ENCODE results near the gene PAX8. TPM values are rescaled to one million over a fixed set of nuclear protein-coding genes. Genes with fewer than 3 reads are reported as not detected.
"Not testable (repeated sequence)": the region's sequence is repeated elsewhere in the genome, so short reads cannot be mapped to it uniquely, and the experiment has no call there.

Gene PAX8
- total and polyA plus RNA-seq, 2 experiments from 2014 or later: 5.8 to 13.1 TPM

DNA sequence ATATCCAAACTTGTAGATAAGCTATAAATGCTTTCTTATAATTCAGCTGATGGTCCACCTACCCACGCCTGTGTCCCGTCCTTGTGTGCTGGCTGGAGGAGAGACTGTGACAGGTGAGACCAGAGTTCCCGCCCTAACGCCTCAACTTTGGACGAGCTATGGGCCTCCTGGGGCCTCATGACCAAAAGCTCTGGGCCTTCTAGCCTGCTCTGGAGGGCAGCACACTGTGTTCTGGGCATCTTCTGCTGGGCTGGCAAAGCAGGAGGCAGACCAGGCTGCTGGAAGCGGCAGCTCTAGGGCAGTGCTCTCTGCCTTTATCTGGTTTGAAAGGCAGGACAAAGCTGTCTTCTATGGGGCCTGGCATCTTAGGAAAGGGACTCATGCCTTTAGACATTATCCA lies 26.0 kb upstream of the PAX8 start:
- Histone ChIP-seq H3K9me2 (ENCODE audit: insufficient read depth) (no peaks in the 10 kb centered on the region), H3K79me2 (ENCODE audit: insufficient read depth) (no peaks in the 10 kb centered on the region)
- in situ Hi-C loops (cut with MboI): no loop called here

DNA sequence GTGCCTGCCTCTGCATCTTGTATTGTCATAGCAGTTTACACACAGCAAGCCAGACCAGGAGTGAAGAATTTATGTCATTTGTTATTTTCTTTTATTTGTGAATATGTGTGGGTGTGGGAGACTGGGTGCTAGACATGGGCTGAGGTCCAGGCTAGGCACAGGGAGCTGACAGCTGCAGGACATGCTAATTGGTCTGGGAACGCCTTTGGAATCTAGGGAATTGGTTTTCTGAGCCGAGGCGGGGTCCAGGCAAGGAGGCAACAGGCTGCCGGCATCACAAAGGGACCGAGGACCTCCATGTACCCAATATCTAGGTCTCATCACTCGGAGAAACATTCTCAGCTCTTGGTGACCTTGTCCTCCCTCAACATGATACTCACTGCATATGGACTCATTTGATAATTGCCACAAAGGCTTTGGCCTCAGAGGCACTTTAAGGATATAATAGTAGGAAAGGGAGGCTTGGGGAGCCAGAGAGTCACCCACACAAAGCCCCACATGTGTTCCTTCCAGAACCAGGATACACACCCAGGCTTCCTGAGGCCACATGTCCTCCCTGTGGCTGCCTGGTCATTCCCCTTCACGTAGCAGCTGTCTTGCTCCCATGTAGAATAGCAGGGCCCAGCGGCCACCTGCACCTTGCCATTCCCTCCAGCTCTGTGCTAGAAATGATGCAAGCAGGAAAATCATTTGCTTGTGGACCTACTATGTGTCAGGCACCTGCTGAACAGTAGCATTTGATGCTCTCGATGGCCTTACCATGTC lies 23.7 kb upstream of the PAX8 start:
- H3K9me3 ChIP-seq (ENCODE audit: low read depth); H3K4me3 ChIP-seq; H3K79me2 ChIP-seq (ENCODE audit: insufficient read depth); H3K4me2 ChIP-seq (ENCODE audit: unreplicated experiment); H3K27ac ChIP-seq; in situ Hi-C loops (cut with MboI); H3K4me1 ChIP-seq (ENCODE audit: insufficient read depth); H3K36me3 ChIP-seq (ENCODE audit: low read depth); H4K20me1 ChIP-seq (ENCODE audit: insufficient read depth); H3F3A ChIP-seq (ENCODE audit: insufficient read depth); DNase-seq; H3K9me2 ChIP-seq (ENCODE audit: insufficient read depth); H3K9ac ChIP-seq; H3K27me3 ChIP-seq (replicated peaks; ENCODE audit: insufficient read depth); H2AFZ ChIP-seq: not testable (repeated sequence)
- WGBS, 2 experiments (ENCODE audit: low coverage in 1 of 2, low lambda C conversion rate in 2 of 2, missing lambda C conversion rate in 2 of 2): 56 to 73% methylated on average over 9 of the region's 9 CpGs

More for the DNA sequence above, 26.0 kb upstream of the PAX8 start:
- H3K4me2 ChIP-seq (ENCODE audit: unreplicated experiment): no peak overlapping the region
- no peak overlapping the region for H3K9ac ChIP-seq
- H3K9me3 ChIP-seq (ENCODE audit: low read depth): no peaks in the 10 kb centered on the region
- H3K27ac ChIP-seq: no peak overlapping the region
- H3K4me3 ChIP-seq: no peak overlapping the region
- WGBS, 2 experiments (ENCODE audit: low coverage in 1 of 2, low lambda C conversion rate in 2 of 2, missing lambda C conversion rate in 2 of 2): 90 to 91% methylated on average over 6 of the region's 6 CpGs
- H3F3A ChIP-seq (ENCODE audit: insufficient read depth): no peaks in the 10 kb centered on the region
- no peaks in the 10 kb centered on the region for H3K36me3 ChIP-seq (ENCODE audit: low read depth)
- no peaks in the 10 kb centered on the region for H3K27me3 ChIP-seq (replicated peaks; ENCODE audit: insufficient read depth)
- no peaks in the 10 kb centered on the region for H4K20me1 ChIP-seq (ENCODE audit: insufficient read depth)
- no peak overlapping the region for H2AFZ ChIP-seq
- H3K4me1 ChIP-seq (ENCODE audit: insufficient read depth): no peaks in the 10 kb centered on the region
- TF ChIP-seq EZH2 (IDR thresholded peaks at IDR 0.05; ENCODE audit: insufficient read depth, poor library complexity, severe bottlenecking) (no peak), EZH2phosphoT487 (IDR thresholded peaks at IDR 0.05; ENCODE audit: insufficient read depth, low read depth) (no peak)
- no peak for DNase-seq

DNA sequence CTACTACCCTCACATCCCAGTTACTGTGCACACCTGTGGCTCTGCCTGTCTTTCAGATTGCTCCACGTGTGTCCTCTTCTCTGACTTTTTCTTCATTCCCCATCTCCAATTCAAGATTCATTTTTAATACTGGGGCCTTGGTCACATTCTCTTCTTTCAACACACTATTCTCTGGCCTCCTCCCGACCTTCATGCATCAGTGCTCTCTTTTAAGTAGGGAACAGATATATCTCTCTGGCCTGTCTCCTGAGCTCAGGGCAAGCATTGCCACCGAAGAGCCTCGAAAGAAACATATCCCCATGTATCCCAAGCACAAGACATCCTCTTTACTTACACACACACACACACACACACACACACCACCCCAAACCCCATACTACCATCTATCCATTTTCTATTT lies 21.6 kb upstream of the PAX8 start:
- H3K4me3 ChIP-seq: no peak overlapping the region
- no peak overlapping the region for H3K27ac ChIP-seq
- no peaks in the 10 kb centered on the region for H3K9me3 ChIP-seq (ENCODE audit: low read depth)
- H3K36me3 ChIP-seq (ENCODE audit: low read depth): no peaks in the 10 kb centered on the region
- H4K20me1 ChIP-seq (ENCODE audit: insufficient read depth): no peaks in the 10 kb centered on the region
- H2AFZ ChIP-seq: no peak overlapping the region
- no peak for DNase-seq
- 52 to 73% methylated on average over 4 of the region's 4 CpGs for WGBS, 2 experiments (ENCODE audit: low coverage in 1 of 2, low lambda C conversion rate in 2 of 2, missing lambda C conversion rate in 2 of 2)
- no peaks in the 10 kb centered on the region for H3K9me2 ChIP-seq (ENCODE audit: insufficient read depth)
- in situ Hi-C loops (cut with MboI): no loop called here
- H3K9ac ChIP-seq: no peak overlapping the region
- no peaks in the 10 kb centered on the region for H3F3A ChIP-seq (ENCODE audit: insufficient read depth)
- H3K79me2 ChIP-seq (ENCODE audit: insufficient read depth): no peaks in the 10 kb centered on the region
- no peaks in the 10 kb centered on the region; the same call in 1 of the 2 replicates for H3K4me1 ChIP-seq (ENCODE audit: insufficient read depth)
- no peak overlapping the region for H3K4me2 ChIP-seq (ENCODE audit: unreplicated experiment)
- no peak for TF ChIP-seq EZH2 (IDR thresholded peaks at IDR 0.05; ENCODE audit: insufficient read depth, poor library complexity, severe bottlenecking)
- no peak for TF ChIP-seq EZH2phosphoT487 (IDR thresholded peaks at IDR 0.05; ENCODE audit: insufficient read depth, low read depth)
- no peaks in the 10 kb centered on the region for H3K27me3 ChIP-seq (replicated peaks; ENCODE audit: insufficient read depth)

DNA sequence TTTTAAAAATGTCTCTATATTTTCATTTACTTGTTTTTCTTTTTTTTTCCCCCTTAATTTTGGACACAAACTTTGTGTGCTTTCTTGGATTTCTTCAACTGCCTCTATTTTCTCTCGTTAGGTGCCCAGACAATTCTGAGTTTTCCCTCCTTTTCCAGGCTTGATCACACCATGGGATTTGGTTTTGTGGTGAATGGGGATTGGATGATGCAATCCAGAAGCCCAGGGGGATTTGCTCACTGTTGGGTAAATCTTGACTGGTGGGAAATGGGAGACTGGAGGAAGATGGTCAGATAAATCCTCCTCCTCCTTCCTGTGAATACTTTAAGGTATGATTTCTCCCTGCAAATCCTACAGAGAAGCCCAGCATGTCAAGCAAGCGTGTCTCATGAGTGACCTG lies 19.5 kb upstream of the PAX8 start:
- no peaks in the 10 kb centered on the region for H3K9me2 ChIP-seq (ENCODE audit: insufficient read depth)
- H3K4me1 ChIP-seq (ENCODE audit: insufficient read depth): no peaks in the 10 kb centered on the region; the same call in 1 of the 2 replicates
- H4K20me1 ChIP-seq (ENCODE audit: insufficient read depth): no peaks in the 10 kb centered on the region
- H3K27me3 ChIP-seq (replicated peaks; ENCODE audit: insufficient read depth): no peaks in the 10 kb centered on the region
- H2AFZ ChIP-seq: no peak overlapping the region
- no peak for DNase-seq
- no peaks in the 10 kb centered on the region for H3K79me2 ChIP-seq (ENCODE audit: insufficient read depth)
- H3K36me3 ChIP-seq (ENCODE audit: low read depth): no peaks in the 10 kb centered on the region
- in situ Hi-C loops (cut with MboI): no loop called here
- H3F3A ChIP-seq (ENCODE audit: insufficient read depth): no peaks in the 10 kb centered on the region
- no peak overlapping the region for H3K9ac ChIP-seq
- TF ChIP-seq EZH2 (IDR thresholded peaks at IDR 0.05; ENCODE audit: insufficient read depth, poor library complexity, severe bottlenecking) (no peak), EZH2phosphoT487 (IDR thresholded peaks at IDR 0.05; ENCODE audit: insufficient read depth, low read depth) (no peak)
- no peak overlapping the region for H3K4me3 ChIP-seq
- no peaks in the 10 kb centered on the region for H3K9me3 ChIP-seq (ENCODE audit: low read depth)
- H3K4me2 ChIP-seq (ENCODE audit: unreplicated experiment): no peak overlapping the region
- no peak overlapping the region for H3K27ac ChIP-seq
- 71 to 86% methylated on average over 2 of the region's 2 CpGs for WGBS, 2 experiments (ENCODE audit: low coverage in 1 of 2, low lambda C conversion rate in 2 of 2, missing lambda C conversion rate in 2 of 2)

DNA sequence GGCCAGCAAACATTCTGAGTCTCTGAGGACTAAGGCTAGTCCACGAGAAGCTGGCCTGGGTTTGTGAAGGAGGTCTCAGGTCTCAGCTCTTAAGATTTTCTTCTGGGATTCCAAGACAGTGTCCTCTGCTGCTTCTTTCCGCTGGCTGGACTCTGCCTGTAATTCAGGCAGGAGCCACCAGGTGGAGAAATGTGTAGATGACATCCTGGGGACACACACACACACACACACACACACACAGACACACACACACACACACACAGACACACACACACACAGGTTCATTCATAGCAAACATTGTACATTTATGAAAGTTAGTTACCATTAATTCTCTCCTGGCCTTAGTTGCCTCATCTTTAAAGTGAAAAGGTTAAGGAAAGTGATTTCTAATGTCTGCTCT lies 18.9 kb upstream of the PAX8 start:
- DNase-seq: not testable (repeated sequence)
- WGBS, 2 experiments (ENCODE audit: low coverage in 1 of 2, low lambda C conversion rate in 2 of 2, missing lambda C conversion rate in 2 of 2): 5 to 20% methylated on average over 2 of the region's 2 CpGs

More for the DNA sequence above, 18.9 kb upstream of the PAX8 start:
- H3K4me3 ChIP-seq; H3K9me2 ChIP-seq (ENCODE audit: insufficient read depth); H3K79me2 ChIP-seq (ENCODE audit: insufficient read depth); H2AFZ ChIP-seq; H3K27me3 ChIP-seq (replicated peaks; ENCODE audit: insufficient read depth); H3K27ac ChIP-seq; H3K4me2 ChIP-seq (ENCODE audit: unreplicated experiment); in situ Hi-C loops (cut with MboI); H3K9ac ChIP-seq; H4K20me1 ChIP-seq (ENCODE audit: insufficient read depth); H3K9me3 ChIP-seq (ENCODE audit: low read depth); H3F3A ChIP-seq (ENCODE audit: insufficient read depth); H3K36me3 ChIP-seq (ENCODE audit: low read depth); H3K4me1 ChIP-seq (ENCODE audit: insufficient read depth): not testable (repeated sequence)

Measured in GM23248 (cell line).